H9 (cell line): ENCODE data around the gene VAPA. TPM values are rescaled to one million over a fixed set of nuclear protein-coding genes. Genes with fewer than 3 reads are reported as not detected.

ENCODE experiments used
- DNase-seq: peaks from one replicate; pipeline ENCODE4 v3.0.0-alpha.2; 2017
- H2AFZ ChIP-seq: one replicate; pipeline ENCODE4 v1.6.1; 2013; ENCODE audit warnings: mild to moderate bottlenecking, low read length, control low read depth, moderate library complexity
- H2AK5ac ChIP-seq: 2 replicates; pipeline ENCODE4 v1.6.1; 2013; ENCODE audit warnings: low read length, control low read depth, mixed read lengths; ENCODE audit not compliant: insufficient read length
- H2BK120ac ChIP-seq: one replicate; pipeline ENCODE4 v1.6.1; 2013; ENCODE audit warnings: low read depth, mild to moderate bottlenecking, low read length, control low read depth, inconsistent platforms; ENCODE audit not compliant: poor library complexity, severe bottlenecking
- H2BK12ac ChIP-seq: 2 replicates; pipeline ENCODE4 v1.6.1; 2013; ENCODE audit warnings: low read length, control low read depth, mixed read lengths, low read depth; ENCODE audit not compliant: insufficient read length
- H2BK15ac ChIP-seq: 2 replicates; pipeline ENCODE4 v1.6.1; 2013; ENCODE audit warnings: low read depth, low read length, control low read depth
- H2BK20ac ChIP-seq: one replicate; pipeline ENCODE4 v1.6.1; 2013; ENCODE audit warnings: low read depth, mild to moderate bottlenecking, low read length, control low read depth, inconsistent platforms; ENCODE audit not compliant: poor library complexity, severe bottlenecking
- H2BK5ac ChIP-seq: 2 replicates; pipeline ENCODE4 v1.6.1; 2013; ENCODE audit warnings: low read length, control low read depth, mixed read lengths; ENCODE audit not compliant: insufficient read length
- H3K14ac ChIP-seq: 2 replicates; pipeline ENCODE4 v1.6.1; 2013; ENCODE audit warnings: low read length, control low read depth; ENCODE audit not compliant: insufficient read depth
- H3K18ac ChIP-seq: 2 replicates; pipeline ENCODE4 v1.6.1; 2013; ENCODE audit warnings: low read depth, mild to moderate bottlenecking, mixed read lengths, low read length, control low read depth; ENCODE audit not compliant: insufficient read length
- H3K23ac ChIP-seq: 2 replicates; pipeline ENCODE4 v1.6.1; 2013; ENCODE audit warnings: low read length, control low read depth, mixed read lengths, low read depth; ENCODE audit not compliant: insufficient read length
- H3K23me2 ChIP-seq: 2 replicates; pipeline ENCODE4 v1.6.1; 2013; ENCODE audit warnings: low read depth, mild to moderate bottlenecking, mixed read lengths, low read length, control low read depth; ENCODE audit not compliant: insufficient read length, poor library complexity, severe bottlenecking
- H3K27ac ChIP-seq: 2 replicates; pipeline ENCODE4 v1.5.1; 2013; ENCODE audit warnings: low read length, control low read depth, mixed read lengths, low read depth; ENCODE audit not compliant: insufficient read length
- H3K27me3 ChIP-seq: 2 replicates; pipeline ENCODE4 v1.6.1; 2013; ENCODE audit warnings: low read length, control low read depth, inconsistent platforms; ENCODE audit not compliant: insufficient read depth
- H3K4ac ChIP-seq: 2 replicates; pipeline ENCODE4 v1.6.1; 2013; ENCODE audit warnings: low read depth, mild to moderate bottlenecking, control low read depth, inconsistent platforms, low read length, moderate library complexity
- H3K4me1 ChIP-seq: 2 replicates; pipeline ENCODE4 v1.6.1; 2013; ENCODE audit warnings: low read length, control low read depth, inconsistent platforms; ENCODE audit not compliant: insufficient read depth
- H3K4me2 ChIP-seq: 2 replicates; pipeline ENCODE4 v1.6.1; 2013; ENCODE audit warnings: low read length, control low read depth, mixed read lengths; ENCODE audit not compliant: insufficient read length, insufficient read depth
- H3K56ac ChIP-seq: 2 replicates; pipeline ENCODE4 v1.6.1; 2013; ENCODE audit warnings: low read depth, mild to moderate bottlenecking, mixed read lengths, low read length, control low read depth; ENCODE audit not compliant: insufficient read length
- H3K79me1 ChIP-seq: 2 replicates; pipeline ENCODE4 v1.6.1; 2013; ENCODE audit warnings: low read depth, mild to moderate bottlenecking, moderate library complexity, low read length, control low read depth, inconsistent platforms; ENCODE audit not compliant: insufficient read depth, poor library complexity, severe bottlenecking
- H3K79me2 ChIP-seq: 2 replicates; pipeline ENCODE4 v1.6.1; 2013; ENCODE audit warnings: low read length, control low read depth, inconsistent platforms; ENCODE audit not compliant: insufficient read depth
- H3K9ac ChIP-seq: 2 replicates; pipeline ENCODE4 v1.6.1; 2013; ENCODE audit warnings: low read length, control low read depth, mixed read lengths; ENCODE audit not compliant: insufficient read length; ENCODE audit errors: extremely low read depth
- H3K9me3 ChIP-seq: one replicate; pipeline ENCODE4 v1.6.1; 2013; ENCODE audit warnings: low read depth, low read length, inconsistent platforms; ENCODE audit not compliant: control insufficient read depth
- H3T11ph ChIP-seq: one replicate; pipeline ENCODE4 v1.6.1; 2013; ENCODE audit warnings: mild to moderate bottlenecking, low read length, control low read depth, inconsistent platforms
- H4K20me1 ChIP-seq: one replicate; pipeline ENCODE4 v1.6.1; 2013; ENCODE audit not compliant: control insufficient read depth, insufficient read length, insufficient read depth
- H4K5ac ChIP-seq: 2 replicates; pipeline ENCODE4 v1.6.1; 2013; ENCODE audit warnings: low read depth, mild to moderate bottlenecking, mixed read lengths, low read length, control low read depth; ENCODE audit not compliant: insufficient read length
- H4K8ac ChIP-seq: replicated peaks from 2 replicates; pipeline ENCODE4 v1.6.1; 2013; ENCODE audit warnings: low read length, control low read depth, mixed read lengths, low read depth; ENCODE audit not compliant: insufficient read length
- H4K91ac ChIP-seq: 2 replicates; pipeline ENCODE4 v1.6.1; 2013; ENCODE audit warnings: low read depth, mild to moderate bottlenecking, moderate library complexity, mixed read lengths, low read length, control low read depth; ENCODE audit not compliant: insufficient read length
- H3K27ac Mint-ChIP-seq, 3 experiments: 2 replicates in 2 of 3; 3 replicates in 1 of 3; pipeline ENCODE4 v1.8.0; 2020 to 2021; ENCODE audit warnings: mixed read lengths in 3 of 3, mild to moderate bottlenecking in 1 of 3, moderate library complexity in 1 of 3
- H3K27me3 Mint-ChIP-seq: 2 replicates; pipeline ENCODE4 v1.8.0; 2021; ENCODE audit warnings: low read depth, mild to moderate bottlenecking, moderate library complexity, mixed read lengths
- H3K36me3 Mint-ChIP-seq, 3 experiments: 2 replicates in 2 of 3; 3 replicates in 1 of 3; pipeline ENCODE4 v1.8.0; 2020 to 2021; ENCODE audit warnings: low read depth in 3 of 3, mixed read lengths in 3 of 3; ENCODE audit not compliant: insufficient read depth in 1 of 3
- H3K4me1 Mint-ChIP-seq, 2 experiments: 2 replicates each; pipeline ENCODE4 v1.8.0; 2020; ENCODE audit warnings: mixed read lengths in 2 of 2
- H3K4me3 Mint-ChIP-seq, 2 experiments: 2 replicates in 1 of 2; 3 replicates in 1 of 2; pipeline ENCODE4 v1.8.0; 2020 to 2021; ENCODE audit warnings: mild to moderate bottlenecking in 2 of 2, mixed read lengths in 2 of 2, moderate library complexity in 1 of 2
- H3K9me3 Mint-ChIP-seq, 2 experiments: 2 replicates in 1 of 2; 3 replicates in 1 of 2; pipeline ENCODE4 v1.8.0; 2020; ENCODE audit warnings: mild to moderate bottlenecking in 2 of 2, mixed read lengths in 2 of 2, moderate library complexity in 1 of 2
- WGBS: extraction: QIAGEN DNeasy Blood & Tissue Kit; methylation state at CpG from one replicate; pipeline ENCODE4 v1.1.7; 2013; ENCODE audit warnings: missing lambda C conversion rate, low lambda C conversion rate, mixed read lengths; ENCODE audit not compliant: insufficient read length; ENCODE audit errors: extremely low coverage; 5-methylcytosine and 5-hydroxymethylcytosine counted together
- total RNA-seq: library from RNA; stranded (reverse); gene quantifications from 2 replicates; pipeline ENCODE4 v1.2.1, GENCODE V29; 2021
- TF ChIP-seq, protein P1 (sequence below): fragments of 200-600 bp; sonication (generic); conservative IDR thresholded peaks from 3 replicates; pipeline ENCODE4 v1.8.0; 2021; ENCODE audit warnings: antibody characterized with exemption, mild to moderate bottlenecking

The VAPA gene
- total RNA-seq, 1 experiment from 2014 or later: 141 TPM

DNA sequence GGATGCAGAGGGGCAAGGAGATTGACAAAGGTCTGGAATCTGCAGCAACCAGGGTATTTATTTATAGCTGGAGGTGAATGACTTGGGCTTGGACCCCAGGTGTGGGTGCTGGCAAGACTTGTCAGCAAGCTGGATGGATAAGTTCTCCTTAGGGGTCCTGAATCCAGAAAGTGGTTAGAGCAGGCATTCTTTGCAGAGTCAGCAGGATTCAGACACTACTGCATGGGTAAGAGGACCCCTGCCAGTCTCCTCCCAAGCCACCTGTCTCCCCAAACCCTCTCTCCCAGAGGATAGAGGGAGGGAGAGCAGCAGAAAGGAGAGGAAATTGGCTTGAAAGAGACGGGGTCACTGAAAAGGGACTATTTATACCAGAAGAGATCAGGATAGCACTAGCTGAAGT, 89.5 kb downstream of the VAPA start:
- H4K8ac ChIP-seq: no peak overlapping the region
- H3K4me3 Mint-ChIP-seq: no peak overlapping the region
- H3K79me1 ChIP-seq: no peaks in the 10 kb centered on the region
- no peak overlapping the region for H2BK120ac ChIP-seq
- H3K23me2 ChIP-seq: no peaks in the 10 kb centered on the region
- no peaks in the 10 kb centered on the region for H4K20me1 ChIP-seq
- H3K79me2 ChIP-seq: no peaks in the 10 kb centered on the region
- no CpG with 5 or more reads among the region's 1 CpG for WGBS
- no peak overlapping the region for H3K14ac ChIP-seq
- H2AFZ ChIP-seq: no peak overlapping the region
- H2BK15ac ChIP-seq: no peak overlapping the region
- no peak overlapping the region for H4K91ac ChIP-seq
- no peak overlapping the region for H2AK5ac ChIP-seq
- H3K27ac Mint-ChIP-seq: no peak overlapping the region
- H3K27me3 ChIP-seq: no peaks in the 10 kb centered on the region
- H3K4me1 ChIP-seq: no peaks in the 10 kb centered on the region
- no peaks in the 10 kb centered on the region for H3K9me3 ChIP-seq
- no peak overlapping the region for H3K4me2 ChIP-seq
- no peaks in the 10 kb centered on the region for H3K4me1 Mint-ChIP-seq
- TF ChIP-seq, protein P1, sequence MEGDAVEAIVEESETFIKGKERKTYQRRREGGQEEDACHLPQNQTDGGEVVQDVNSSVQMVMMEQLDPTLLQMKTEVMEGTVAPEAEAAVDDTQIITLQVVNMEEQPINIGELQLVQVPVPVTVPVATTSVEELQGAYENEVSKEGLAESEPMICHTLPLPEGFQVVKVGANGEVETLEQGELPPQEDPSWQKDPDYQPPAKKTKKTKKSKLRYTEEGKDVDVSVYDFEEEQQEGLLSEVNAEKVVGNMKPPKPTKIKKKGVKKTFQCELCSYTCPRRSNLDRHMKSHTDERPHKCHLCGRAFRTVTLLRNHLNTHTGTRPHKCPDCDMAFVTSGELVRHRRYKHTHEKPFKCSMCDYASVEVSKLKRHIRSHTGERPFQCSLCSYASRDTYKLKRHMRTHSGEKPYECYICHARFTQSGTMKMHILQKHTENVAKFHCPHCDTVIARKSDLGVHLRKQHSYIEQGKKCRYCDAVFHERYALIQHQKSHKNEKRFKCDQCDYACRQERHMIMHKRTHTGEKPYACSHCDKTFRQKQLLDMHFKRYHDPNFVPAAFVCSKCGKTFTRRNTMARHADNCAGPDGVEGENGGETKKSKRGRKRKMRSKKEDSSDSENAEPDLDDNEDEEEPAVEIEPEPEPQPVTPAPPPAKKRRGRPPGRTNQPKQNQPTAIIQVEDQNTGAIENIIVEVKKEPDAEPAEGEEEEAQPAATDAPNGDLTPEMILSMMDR: no peak
- no peak for DNase-seq
- peaks cover 2 to 4% of the 10 kb centered on the region in 2 experiments for H3K9me3 Mint-ChIP-seq
- no peak overlapping the region for H3K23ac ChIP-seq
- no peak overlapping the region for H3T11ph ChIP-seq
- H3K4ac ChIP-seq: no peak overlapping the region
- no peak overlapping the region for H3K9ac ChIP-seq
- no peak overlapping the region for H3K27ac ChIP-seq
- H2BK12ac ChIP-seq: no peak overlapping the region
- no peak overlapping the region for H3K56ac ChIP-seq
- peaks cover 5% of the 10 kb centered on the region for H3K27me3 Mint-ChIP-seq
- H3K36me3 Mint-ChIP-seq: peaks cover 0 to 2% (median 1%) of the 10 kb centered on the region in 3 experiments; a peak in 3 of 7 replicates
- H2BK20ac ChIP-seq: no peak overlapping the region
- H4K5ac ChIP-seq: no peak overlapping the region
- H3K18ac ChIP-seq: no peak overlapping the region
- H2BK5ac ChIP-seq: no peak overlapping the region
